HUDEP-2 (cell line): ENCODE results near the gene RGS17.
"Not testable (repeated sequence)": the region's sequence is repeated elsewhere in the genome, so short reads cannot be mapped to it uniquely, and the experiment has no call there.

Experiments
- DNase-seq, 76 experiments: peaks; one replicate each; lab custom pipeline; 2025; ENCODE audit not compliant: unreplicated experiment in 76 of 76; lab: John Stamatoyannopoulos, UW

RGS17 gene

GRCh38 chr6:153000243-153000642 is 130.8 kb downstream of the RGS17 start:
- DNase-seq = no peak

- DNase-seq = not testable (repeated sequence)
Measured at GRCh38 chr6:152999538-152999937, 131.5 kb downstream of the RGS17 start.

- no peak for DNase-seq
Measured at GRCh38 chr6:152993847-152994246, 137.2 kb downstream of the RGS17 start.

- no peak for DNase-seq
Measured at GRCh38 chr6:152993431-152993830, 137.7 kb downstream of the RGS17 start.

GRCh38 chr6:152986978-152987377 is 144.1 kb downstream of the RGS17 start:
- no peak for DNase-seq

DNA sequence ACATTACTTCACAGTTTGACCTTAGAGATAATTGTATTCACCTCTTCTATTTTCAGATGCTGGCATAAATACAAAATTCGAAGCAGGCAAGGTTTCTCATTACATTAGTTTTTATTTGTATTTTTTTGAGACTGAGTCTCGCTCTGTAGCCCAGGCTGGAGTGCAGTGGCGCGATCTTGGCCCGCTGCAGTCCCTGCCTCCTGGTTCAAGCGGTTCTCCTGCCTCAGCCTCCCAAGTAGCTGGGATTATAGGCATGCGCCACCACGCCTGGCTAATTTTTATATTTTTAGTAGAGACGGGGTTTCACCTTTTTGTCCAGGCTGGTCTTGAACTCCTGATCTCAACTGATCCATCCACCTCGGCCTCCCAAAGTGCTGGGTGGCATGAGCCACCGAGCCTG is 145.8 kb downstream of the RGS17 start:
- DNase-seq = not testable (repeated sequence)

DNA sequence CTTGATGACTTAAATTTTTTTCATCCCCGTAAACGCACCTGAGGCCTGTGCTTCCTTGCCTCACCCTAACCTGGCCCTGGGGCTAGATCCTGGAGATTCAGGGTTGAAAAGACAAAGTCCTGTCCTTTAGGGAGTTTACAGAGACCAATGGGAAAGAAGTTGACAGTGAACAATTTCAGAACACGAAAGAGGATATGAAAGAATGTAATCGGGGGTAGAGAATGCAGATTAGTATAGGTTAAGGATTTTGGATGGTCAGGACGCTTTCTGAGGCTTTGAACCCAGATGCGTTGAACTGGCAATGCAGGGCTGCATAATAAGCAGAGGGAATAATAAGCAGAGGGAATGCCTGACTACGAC is 146.6 kb downstream of the RGS17 start:
- no peak for DNase-seq

DNA sequence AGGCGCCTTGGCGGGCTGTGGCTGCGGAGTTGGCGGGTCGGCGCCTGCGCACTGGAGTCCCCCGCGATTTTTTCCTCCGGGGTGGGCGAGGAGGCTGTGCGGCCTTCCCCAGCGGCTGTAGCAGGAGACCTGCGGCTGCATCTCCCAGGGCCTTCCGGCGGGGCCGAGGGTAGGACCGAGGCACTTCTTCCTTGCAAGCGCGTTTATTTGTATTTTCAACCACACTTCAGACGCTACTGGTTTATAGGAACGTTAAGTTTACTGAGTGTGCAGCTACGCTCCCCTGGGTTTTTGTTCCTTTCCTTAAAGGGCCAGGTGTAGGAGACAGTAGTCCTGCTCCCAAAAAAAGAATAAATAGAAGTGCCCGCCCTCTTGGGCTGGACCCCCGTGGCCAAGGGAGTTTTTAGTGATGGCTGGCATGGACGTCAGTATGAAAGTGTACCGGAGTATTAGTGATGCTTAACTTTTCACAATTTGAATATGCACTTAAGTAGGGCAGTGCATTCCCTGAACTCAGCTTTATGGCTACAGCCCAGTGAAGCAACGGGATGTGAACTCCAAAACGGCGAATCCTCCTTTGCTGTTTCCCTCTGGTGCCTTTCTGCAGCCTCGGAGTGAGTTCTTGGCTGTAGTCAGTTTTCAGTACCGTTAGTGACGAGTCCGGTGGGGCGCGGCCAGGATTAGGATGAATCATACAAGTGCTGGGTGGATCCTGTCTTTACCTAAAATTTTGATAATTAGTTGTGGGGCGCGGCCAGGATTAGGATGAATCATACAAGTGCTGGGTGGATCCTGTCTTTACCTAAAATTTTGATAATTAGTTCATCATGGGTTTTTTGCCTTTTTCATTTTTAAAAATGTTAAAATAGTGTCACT is 147.2 kb downstream of the RGS17 start:
- peak in 75 of 76 experiments; percentile 36 to 98 (median 89) for DNase-seq

- DNase-seq = peak; percentile 67 to 99 (median 98)
Measured at GRCh38 chr6:152982904-152983636, 148.0 kb downstream of the RGS17 start, which contains the start of gene FBXO5. FBXO5 (minus strand) TSS chr6:152983041; CDS start chr6:152982959, 82 bp downstream.

GRCh38 chr6:152981989-152982903 is 148.8 kb downstream of the RGS17 start:
- DNase-seq = peak in 36 of 76 experiments; percentile 14 to 78 (median 47)

DNA sequence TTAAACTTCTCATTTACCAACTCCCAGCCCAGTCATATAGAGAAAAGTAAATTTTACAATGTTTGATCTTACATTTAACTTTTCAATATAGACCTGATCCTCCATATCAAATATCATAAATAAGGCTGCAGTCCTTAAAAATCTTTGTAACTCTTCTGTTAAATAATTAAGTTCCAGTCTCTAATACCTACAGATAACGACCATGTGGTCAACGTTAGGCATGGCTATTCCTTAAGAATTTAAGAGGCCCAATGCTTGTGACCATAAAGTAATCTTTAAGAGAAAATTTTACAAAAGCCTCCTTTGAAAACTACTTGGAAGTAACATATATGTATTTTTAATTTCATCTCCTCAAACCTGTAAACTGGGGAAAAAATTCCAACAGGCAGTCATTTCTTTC is 149.9 kb downstream of the RGS17 start:
- DNase-seq = peak in 2 of 76 experiments; percentile 15 to 29

DNA sequence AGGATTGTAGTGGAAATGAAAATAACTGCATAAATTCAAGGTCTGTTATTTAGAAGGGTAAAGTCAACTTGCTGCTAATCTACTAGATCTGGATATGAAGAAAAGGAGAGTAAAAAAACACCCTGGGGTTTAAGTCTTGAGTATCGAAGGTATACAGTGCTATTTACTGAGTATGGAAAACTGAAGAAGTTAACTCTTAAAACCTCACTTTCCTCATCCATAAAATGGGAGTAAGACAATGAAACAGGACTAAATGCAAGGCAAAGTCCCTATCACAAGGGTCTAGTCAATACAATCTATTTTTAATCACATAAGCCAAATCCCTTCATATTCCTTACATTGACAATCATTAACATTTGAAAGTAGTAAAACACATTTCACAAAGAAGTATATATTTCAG is 150.4 kb downstream of the RGS17 start:
- no peak for DNase-seq

DNA sequence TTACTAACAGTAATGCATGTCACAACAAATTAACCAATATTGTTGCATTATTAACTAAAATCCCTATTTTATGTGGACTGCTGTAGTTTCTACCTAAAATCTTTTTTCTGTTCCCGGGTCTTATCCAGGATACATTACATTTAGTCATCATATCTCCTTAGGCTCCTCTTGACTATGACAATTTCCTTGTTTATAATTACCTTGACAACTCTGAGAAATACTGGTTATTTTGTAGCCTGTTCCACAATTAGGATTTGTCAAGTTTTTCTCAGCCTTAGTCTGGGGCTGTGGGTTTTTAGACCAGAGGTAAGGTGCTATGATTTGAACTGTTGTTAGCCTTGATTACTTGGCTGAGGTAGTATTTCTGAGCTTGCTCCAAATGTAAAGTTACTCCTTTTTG is 152.0 kb downstream of the RGS17 start:
- no peak for DNase-seq

DNA sequence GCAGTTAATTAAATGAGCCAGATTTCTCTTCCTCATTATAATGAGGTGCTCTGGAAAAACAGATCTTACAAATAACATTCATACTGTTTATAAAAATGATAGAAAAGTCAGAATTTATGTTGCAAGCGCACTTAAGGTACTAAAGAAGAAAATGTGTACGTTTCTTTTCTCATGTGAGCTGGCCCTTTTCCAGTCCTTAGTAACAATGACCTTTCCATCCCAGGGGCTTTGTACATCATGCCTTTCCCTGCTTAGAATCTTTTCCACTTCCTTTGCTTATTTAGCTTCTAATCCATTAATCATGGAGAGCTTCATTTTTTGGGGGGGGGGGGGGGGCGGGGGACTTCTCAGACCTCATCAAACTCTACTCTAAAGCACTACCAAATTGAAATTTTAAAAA is 153.0 kb downstream of the RGS17 start:
- DNase-seq = no peak

GRCh38 chr6:152977556-152977955 is 153.5 kb downstream of the RGS17 start:
- no peak for DNase-seq

DNA sequence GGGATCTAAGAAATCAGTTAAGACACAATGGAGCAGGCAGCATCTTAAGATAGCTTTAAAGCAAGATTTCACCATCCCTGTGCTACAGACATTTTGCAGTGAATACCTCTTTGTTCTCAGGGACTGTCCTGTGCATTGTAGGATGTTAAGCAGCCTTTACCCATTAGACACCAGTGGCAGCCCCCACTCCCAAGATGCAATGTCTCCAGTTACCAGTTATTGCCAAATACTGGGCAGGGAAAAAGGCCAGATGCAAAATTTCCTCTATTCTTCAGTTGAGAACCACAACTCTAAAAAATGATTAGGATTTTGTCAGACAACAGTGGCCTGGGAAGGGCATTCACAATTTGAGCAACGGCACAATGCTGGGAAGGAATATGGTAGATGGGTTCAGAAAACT is 154.3 kb downstream of the RGS17 start:
- no peak for DNase-seq

GRCh38 chr6:152975204-152975915 is 155.7 kb downstream of the RGS17 start:
- DNase-seq = no peak

GRCh38 chr6:152973916-152974315 is 157.2 kb downstream of the RGS17 start:
- DNase-seq = no peak

DNA sequence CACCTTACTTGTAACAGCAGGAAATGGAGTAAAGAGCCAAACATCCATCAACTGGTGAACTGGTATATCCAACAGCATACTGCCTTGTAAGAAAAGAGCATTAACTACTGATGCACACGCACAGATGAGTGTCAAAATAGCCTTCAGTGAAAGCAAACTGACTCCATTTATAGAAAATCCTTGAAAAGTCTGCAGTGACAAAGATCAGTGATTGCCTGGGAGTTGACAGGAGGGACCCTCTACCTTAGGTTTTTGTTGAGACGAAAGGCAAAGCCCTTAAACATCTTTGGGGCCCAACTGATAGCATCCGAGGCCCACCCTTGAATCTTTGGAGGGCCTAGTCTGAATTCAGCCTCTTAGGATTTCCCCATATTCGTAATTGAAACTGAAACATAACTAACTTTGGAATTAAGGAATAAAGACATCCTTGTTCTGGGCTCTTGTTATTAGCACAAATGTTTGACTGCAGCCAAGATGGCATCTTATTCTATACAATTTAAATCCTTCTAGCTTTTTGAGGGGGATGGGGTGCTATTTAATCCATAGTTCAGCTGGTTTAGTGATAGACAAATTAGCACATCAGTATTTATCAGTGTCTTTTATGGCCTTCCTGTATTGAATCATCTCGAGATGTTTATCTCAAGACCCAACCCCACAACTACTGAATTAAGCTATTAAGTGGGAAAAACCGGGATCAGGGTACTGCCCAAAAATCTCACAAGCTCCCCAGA is 161.2 kb downstream of the RGS17 start:
- DNase-seq = no peak
